K562 (cell line): Measurements from ENCODE around the gene SPDYE6. TPM values are rescaled to one million over a fixed set of nuclear protein-coding genes. Genes with fewer than 3 reads are reported as not detected.

Experiments
- ATAC-seq: fragments of 200-7000 bp; cut with Tn5 transposase; 3 replicates; pipeline ENCODE4 v1.9.1; 2020; ENCODE audit warnings: moderate library complexity
- BruUV-seq: library from RNA; stranded (reverse); fragments of 400-500 nt; replicated peaks from 2 replicates; lab custom pipeline; 2021; lab: Mats Ljungman, UMichigan
- CTCF ChIA-PET: fragments of 300-600 bp; formaldehyde crosslinking; extraction: SDS; loops from one replicate; lab custom pipeline; 2021; ENCODE audit warnings: low intra/inter-chr PET ratio; lab: Yijun Ruan, JAX
- POLR2A ChIA-PET: fragments of 300-600, 350-650 bp; sonication (Branson Sonifier 250); formaldehyde crosslinking; extraction: SDS; loops from one replicate; lab custom pipeline; 2021; ENCODE audit warnings: antibody characterized with exemption, inconsistent platforms; lab: Yijun Ruan, JAX
- DNase-seq, 4 experiments: peaks; one replicate each; pipeline versions ENCODE4 v3.0.0 to v3.0.0-alpha.2; 2011 to 2018; ENCODE audit warnings: low spot score in 3 of 4, mixed read lengths in 3 of 4; ENCODE audit errors: extremely low read depth in 1 of 4
- FAIRE-seq: peaks from 2 replicates; lab custom pipeline; 2011; peaks lifted over from hg19 to GRCh38; lab: Jason Lieb, UNC
- H2AFZ ChIP-seq: 2 replicates; pipeline ENCODE4 v1.6.0; 2011; ENCODE audit warnings: low read depth, low read length, control low read depth, inconsistent platforms
- H3K27ac ChIP-seq: fragments of 200-600 bp; 3 replicates; pipeline ENCODE4 v1.8.0; 2011; ENCODE audit warnings: low read depth, mild to moderate bottlenecking, control low read depth, inconsistent platforms, low read length, moderate library complexity, mixed read lengths; ENCODE audit errors: extremely low read depth
- H3K27me3 ChIP-seq, 2 experiments: fragments of 300-600 bp in 1 of 2; 2 replicates in 1 of 2; 3 replicates in 1 of 2; pipeline versions ENCODE4 v1.6.0 to v1.8.0; 2011; ENCODE audit warnings: inconsistent platforms in 2 of 2, low read length in 2 of 2, mild to moderate bottlenecking in 1 of 2, mixed read lengths in 1 of 2, moderate library complexity in 1 of 2; ENCODE audit not compliant: control insufficient read depth in 2 of 2, insufficient read depth in 2 of 2
- H3K36me3 ChIP-seq: fragments of 300-600 bp; 3 replicates; pipeline ENCODE4 v1.8.0; 2011; ENCODE audit warnings: mild to moderate bottlenecking, low read length, inconsistent platforms; ENCODE audit not compliant: control insufficient read depth, insufficient read depth
- H3K4me1 ChIP-seq, 2 experiments: fragments of 200-600 bp in 1 of 2; replicated peaks in 1 of 2; 2 replicates in 1 of 2; 3 replicates in 1 of 2; pipeline versions ENCODE4 v1.5.1 to v1.8.0; 2011; ENCODE audit warnings: inconsistent platforms in 2 of 2, low read length in 2 of 2, mild to moderate bottlenecking in 1 of 2, mixed read lengths in 1 of 2, moderate library complexity in 1 of 2; ENCODE audit not compliant: control insufficient read depth in 2 of 2, insufficient read depth in 2 of 2
- H3K4me2 ChIP-seq: 2 replicates; pipeline ENCODE4 v1.6.1; 2011; ENCODE audit warnings: low read length, control low read depth, inconsistent platforms, mixed read lengths; ENCODE audit not compliant: insufficient read depth
- H3K4me3 ChIP-seq: fragments of 200-600 bp; sonication (generic), shearing (Covaris generic); 2 replicates; pipeline ENCODE4 v1.5.1; 2016; ENCODE audit warnings: control low read depth, inconsistent platforms
- H3K79me2 ChIP-seq: fragments of 200-600 bp; 3 replicates; pipeline ENCODE4 v1.8.0; 2011; ENCODE audit warnings: low read length, inconsistent platforms; ENCODE audit not compliant: control insufficient read depth, insufficient read depth
- H3K9ac ChIP-seq, 2 experiments: 2 replicates each; pipeline versions ENCODE4 v1.6.0 to v1.6.1; 2011; ENCODE audit warnings: low read depth in 2 of 2, low read length in 2 of 2, control low read depth in 1 of 2, inconsistent platforms in 1 of 2, mild to moderate bottlenecking in 1 of 2, mixed read lengths in 1 of 2; ENCODE audit not compliant: insufficient read depth in 1 of 2
- H3K9me1 ChIP-seq: one replicate; pipeline ENCODE4 v1.6.0; 2011; ENCODE audit warnings: inconsistent platforms, mild to moderate bottlenecking, low read length, moderate library complexity; ENCODE audit not compliant: control insufficient read depth, insufficient read depth
- H3K9me3 ChIP-seq: replicated peaks from 2 replicates; pipeline ENCODE4 v1.5.1; 2011; ENCODE audit warnings: low read depth, low read length, inconsistent platforms; ENCODE audit not compliant: control insufficient read depth, insufficient read depth
- H4K20me1 ChIP-seq: replicated peaks from 2 replicates; pipeline ENCODE4 v1.6.1; 2011; ENCODE audit warnings: low read length, inconsistent platforms, mixed read lengths; ENCODE audit not compliant: control insufficient read depth, insufficient read depth
- BDP1 ChIP-seq: IDR thresholded peaks from 3 replicates; pipeline ENCODE4 v1.6.1; 2011; ENCODE audit not compliant: insufficient read length, insufficient read depth
- CHD2 ChIP-seq: IDR thresholded peaks from 2 replicates; pipeline ENCODE4 v1.6.1; 2011; ENCODE audit warnings: low read depth, low read length
- HNRNPUL1 ChIP-seq: fragments of 200-400 bp; formaldehyde crosslinking; IDR thresholded peaks from 2 replicates; pipeline ENCODE4 v1.6.1; 2017; ENCODE audit warnings: low read length
- MXD1 ChIP-seq: fragments of 250-450 bp; sonication (Bioruptor Pico); IDR thresholded peaks from 2 replicates; pipeline ENCODE4 v1.8.0; 2021; ENCODE audit warnings: borderline replicate concordance, mild to moderate bottlenecking, moderate library complexity; ENCODE audit not compliant: poor library complexity, severe bottlenecking
- NELFE ChIP-seq: IDR thresholded peaks from 2 replicates; pipeline ENCODE4 v1.6.1; 2011; ENCODE audit warnings: mild to moderate bottlenecking; ENCODE audit not compliant: insufficient read depth, insufficient read length
- STAT6 ChIP-seq: sonication (generic); formaldehyde crosslinking; IDR thresholded peaks from 2 replicates; pipeline ENCODE4 v1.8.1; 2023; ENCODE audit warnings: mild to moderate bottlenecking, missing genetic modification reagents
- ZNF217 ChIP-seq: sonication (generic); formaldehyde crosslinking; IDR thresholded peaks from 2 replicates; pipeline ENCODE4 v1.8.0; 2022; ENCODE audit warnings: mild to moderate bottlenecking, missing genetic modification reagents
- ZNF766 ChIP-seq: fragments of 200-800 bp; sonication (Bioruptor generic); conservative IDR thresholded peaks from 2 replicates; pipeline ENCODE4 v1.6.1; 2016; ENCODE audit warnings: missing genetic modification characterization, missing compliant biosample characterization
- ZNF79 ChIP-seq: fragments of 250-450 bp; sonication (Bioruptor Pico); IDR thresholded peaks from 2 replicates; pipeline ENCODE4 v1.4.0; 2020; ENCODE audit warnings: low read depth, mild to moderate bottlenecking, moderate library complexity
- WGBS: fragments of 100-300 bp; shearing (Covaris generic); methylation state at CpG from one replicate; pipeline ENCODE4 v1.1.6; 2016; ENCODE audit warnings: low coverage, mixed read lengths; ENCODE audit not compliant: insufficient coverage; ENCODE audit errors: missing lambda C conversion rate; 5-methylcytosine and 5-hydroxymethylcytosine counted together
- in situ Hi-C: fragments of 300-500 bp; cut with MboI; formaldehyde crosslinking; loops from 4 replicates; pipeline ENCODE4 v1.15.0; 2018; ENCODE audit warnings: inconsistent platforms, mixed read lengths
- intact Hi-C: fragments of 100-400 bp; cut with micrococcal nuclease; formaldehyde crosslinking; loops from 2 replicates; pipeline ENCODE4 v1.14.2; 2022
- polyA plus RNA-seq, 8 experiments: library from polyadenylated mRNA; depleted of rRNA in 4 of 8; stranded (reverse) in 5 of 8; unstranded in 3 of 8; fragments of >200 nt; fragmentation: Nextera tagmentation in 2 of 8; fragmentation: Illumina TruSeq in 1 of 8; extraction: Ambion mirVana in 2 of 8; extraction: Trizol in 1 of 8; gene quantifications; 2 replicates each; pipeline versions ENCODE4 v1.2.1 to v1.2.3, GENCODE V29; 2011 to 2014; ENCODE audit warnings: inconsistent platforms in 1 of 8, missing spikeins in 1 of 8
- total RNA-seq, 7 experiments: library from RNA; depleted of rRNA in 6 of 7; stranded (reverse); fragments of >200 nt in 6 of 7; fragmentation: Illumina TruSeq in 2 of 7; extraction: Trizol in 2 of 7; gene quantifications; 2 replicates each; pipeline versions ENCODE4 v1.2.1 to v1.2.3, GENCODE V29; 2011 to 2021; ENCODE audit warnings: low replicate concordance in 1 of 7

The SPDYE6 gene
- total and polyA plus RNA-seq, 9 of the 15 experiments (the other 6 are each of a cell fraction or from before 2014, with no cell fraction given): 0.24 to 0.35 TPM; not detected in 7

GRCh38 chr7:102320181-102320580 is 36.1 kb downstream of the SPDYE6 start:
- intact Hi-C loops: loop anchor here (5.0 kb wide), 1 partner anchor 72 kb away; no protein-coding TSS in a partner anchor

More at GRCh38 chr7:102320181-102320580, 36.1 kb downstream of the SPDYE6 start:
- FAIRE-seq (no peak), ATAC-seq (no peak), DNase-seq (no peak)
- CTCF ChIA-PET: no interaction called here
- Histone ChIP-seq H2AFZ (no peak overlapping the region), H3K79me2 (no peaks in the 10 kb centered on the region), H3K9me3 (no peaks in the 10 kb centered on the region), H3K4me3 (no peak overlapping the region), H3K36me3 (no peaks in the 10 kb centered on the region), H3K9me1 (no peaks in the 10 kb centered on the region), H3K9ac (no peak overlapping the region), H3K27me3 (peaks cover 45 to 76% of the 10 kb centered on the region in 2 experiments), H3K27ac (no peak overlapping the region), H3K4me1 (peaks cover 0 to 28% of the 10 kb centered on the region in 2 experiments; a peak in 3 of 5 replicates), H3K4me2 (no peak overlapping the region), H4K20me1 (0 out of 2 replicates have a peak, but pooled peaks cover 10% of the 10 kb centered on the region)
- WGBS: 17% methylated on average over 14 of the region's 14 CpGs
- TF ChIP-seq HNRNPUL1 (no peak), NELFE (no peak), ZNF217 (CRISPR knock-in tag) (no peak), MXD1 (no peak), STAT6 (CRISPR knock-in tag) (no peak), ZNF766 (CRISPR knock-in tag) (no peak), CHD2 (no peak), BDP1 (no peak), ZNF79 (CRISPR knock-in tag) (no peak)
- in situ Hi-C loops: loop anchor here (5.0 to 25.0 kb wide), 2 partner anchors 33 to 342 kb away; partner anchors contain the start of genes POLR2J2, SH2B2 and SPDYE2B
- BruUV-seq: no TSS peak
- POLR2A ChIA-PET: no interaction called here
